ENCODE data around the gene WDR64. TPM values are rescaled to one million over a fixed set of nuclear protein-coding genes. Genes with fewer than 3 reads are reported as not detected.

Gene WDR64
- polyA plus RNA-seq, 4 donors: 0.09 TPM; not detected in 3

- WGBS, 3 donors: 85 to 89% (median 88%) methylated on average over 1 of the region's 1 CpG
- no peak overlapping the region for H3K4me3 ChIP-seq (ENCODE audit: low read depth in 1 of 3, low read length in 3 of 3)
- no peaks in the 10 kb centered on the region for H3K27me3 ChIP-seq (ENCODE audit: control insufficient read depth in 3 of 3, insufficient read depth in 3 of 3, low read length in 3 of 3)
- H3K9me3 ChIP-seq (ENCODE audit: control insufficient read depth in 2 of 2, insufficient read depth in 1 of 2, low read depth in 1 of 2, low read length in 1 of 2): no peaks in the 10 kb centered on the region
- no peak for DNase-seq
- H3K27ac ChIP-seq (ENCODE audit: low read depth in 1 of 3, low read length in 2 of 3): no peak overlapping the region
- FAIRE-seq: no peak
- no peaks in the 10 kb centered on the region for H3K36me3 ChIP-seq (ENCODE audit: control insufficient read depth in 3 of 3, insufficient read depth in 2 of 3, low read depth in 1 of 3, low read length in 3 of 3)
- H3K4me1 ChIP-seq (ENCODE audit: control insufficient read depth in 3 of 3, insufficient read depth in 2 of 3, low read depth in 1 of 3, low read length in 2 of 3): peaks cover 0 to 7% (median 2%) of the 10 kb centered on the region in 3 donors
Observed at GRCh38 chr1:241611736-241612135, 40.3 kb upstream of the WDR64 start.

- FAIRE-seq: no peak
- no peak overlapping the region for H3K27ac ChIP-seq (ENCODE audit: low read depth in 1 of 3, low read length in 2 of 3)
- DNase-seq: no peak
- H3K27me3 ChIP-seq (ENCODE audit: control insufficient read depth in 3 of 3, insufficient read depth in 3 of 3, low read length in 3 of 3): no peaks in the 10 kb centered on the region
- H3K36me3 ChIP-seq (ENCODE audit: control insufficient read depth in 3 of 3, insufficient read depth in 2 of 3, low read depth in 1 of 3, low read length in 3 of 3): no peaks in the 10 kb centered on the region
- peaks cover 0 to 7% (median 2%) of the 10 kb centered on the region in 3 donors for H3K4me1 ChIP-seq (ENCODE audit: control insufficient read depth in 3 of 3, insufficient read depth in 2 of 3, low read depth in 1 of 3, low read length in 2 of 3)
- WGBS, 3 donors: 81 to 84% (median 82%) methylated on average over 9 of the region's 9 CpGs
- H3K4me3 ChIP-seq (ENCODE audit: low read depth in 1 of 3, low read length in 3 of 3): no peak overlapping the region
- no peaks in the 10 kb centered on the region for H3K9me3 ChIP-seq (ENCODE audit: control insufficient read depth in 2 of 2, insufficient read depth in 1 of 2, low read depth in 1 of 2, low read length in 1 of 2)
Observed at GRCh38 chr1:241612533-241613477, 39.3 kb upstream of the WDR64 start.

DNA sequence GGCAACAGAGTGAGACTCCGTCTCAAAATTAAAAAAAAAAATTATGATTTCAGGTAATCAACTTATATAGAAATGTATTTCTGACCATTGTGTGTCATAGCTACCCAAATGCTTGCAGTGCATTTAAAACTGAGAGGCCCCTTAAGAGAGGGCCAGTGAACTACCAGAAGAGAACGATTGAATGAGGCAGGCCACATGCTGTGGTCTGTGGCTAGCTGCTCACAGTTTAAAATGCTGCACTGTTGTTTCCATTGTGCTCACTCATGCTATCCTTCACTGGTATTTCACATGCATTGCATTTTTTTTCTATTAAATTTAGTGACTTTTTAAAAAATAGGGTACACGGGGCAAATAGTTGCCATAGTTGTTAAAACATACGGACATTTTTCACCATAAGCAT, 37.9 kb upstream of the WDR64 start:
- Histone ChIP-seq H3K9me3 (ENCODE audit: control insufficient read depth in 2 of 2, insufficient read depth in 1 of 2, low read depth in 1 of 2, low read length in 1 of 2) (no peaks in the 10 kb centered on the region), H3K27ac (ENCODE audit: low read depth in 1 of 3, low read length in 2 of 3) (no peak overlapping the region), H3K36me3 (ENCODE audit: control insufficient read depth in 3 of 3, insufficient read depth in 2 of 3, low read depth in 1 of 3, low read length in 3 of 3) (no peaks in the 10 kb centered on the region), H3K4me1 (ENCODE audit: control insufficient read depth in 3 of 3, insufficient read depth in 2 of 3, low read depth in 1 of 3, low read length in 2 of 3) (peaks cover 0 to 7% (median 2%) of the 10 kb centered on the region in 3 donors), H3K27me3 (ENCODE audit: control insufficient read depth in 3 of 3, insufficient read depth in 3 of 3, low read length in 3 of 3) (no peaks in the 10 kb centered on the region), H3K4me3 (ENCODE audit: low read depth in 1 of 3, low read length in 3 of 3) (no peak overlapping the region)
- 83 to 88% (median 88%) methylated on average over 4 of the region's 4 CpGs for WGBS, 3 donors
- no peak for DNase-seq
- FAIRE-seq: no peak

GRCh38 chr1:241614572-241614971, 37.5 kb upstream of the WDR64 start:
- H3K4me1 ChIP-seq (ENCODE audit: control insufficient read depth in 3 of 3, insufficient read depth in 2 of 3, low read depth in 1 of 3, low read length in 2 of 3): peaks cover 0 to 7% (median 2%) of the 10 kb centered on the region in 3 donors

DNA sequence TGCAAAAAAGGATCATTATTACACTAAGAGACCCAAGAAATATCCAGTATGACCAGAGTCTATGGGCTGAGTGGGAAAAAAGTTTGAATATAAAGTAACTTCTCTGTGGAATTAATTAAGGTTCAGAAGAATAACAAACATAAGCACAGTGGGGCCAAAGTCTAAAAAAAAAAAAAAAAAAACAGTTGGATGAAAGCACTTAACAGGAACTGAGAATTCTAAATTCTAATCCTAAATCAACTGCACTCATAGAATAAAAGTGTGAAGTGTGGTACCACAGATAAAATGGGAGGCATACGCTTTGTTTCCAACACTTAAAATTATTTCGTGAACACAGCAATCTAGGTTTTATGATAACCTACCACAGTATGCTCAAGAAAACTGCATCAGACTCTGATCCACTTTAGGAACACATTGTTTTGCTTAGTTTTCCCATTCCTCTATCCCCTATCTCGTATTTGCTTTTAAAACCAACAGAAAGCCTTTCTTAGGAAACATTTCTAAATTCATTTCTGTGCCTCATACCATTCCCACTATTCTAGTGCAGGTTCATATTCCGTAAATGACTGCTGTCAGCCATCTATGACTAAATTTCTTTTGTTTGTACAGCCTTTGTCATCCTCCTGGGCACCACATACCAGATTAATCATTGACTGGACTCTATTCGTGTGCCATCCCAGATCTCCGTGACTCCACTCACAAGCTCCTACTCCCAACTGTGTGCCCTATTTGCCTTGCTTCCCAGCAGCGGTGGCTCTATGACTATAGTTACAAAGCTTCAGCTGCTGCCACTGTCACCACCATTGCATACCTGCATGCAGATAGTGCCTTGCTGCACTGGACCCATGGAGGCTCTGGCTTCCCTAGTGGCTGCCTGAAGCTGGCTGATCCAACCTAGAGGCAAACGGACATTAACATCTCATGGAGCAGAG, 36.8 kb upstream of the WDR64 start:
- DNase-seq (peak; percentile 46 to 65), FAIRE-seq (no peak)
- peaks cover 0 to 7% (median 2%) of the 10 kb centered on the region in 3 donors for H3K4me1 ChIP-seq (ENCODE audit: control insufficient read depth in 3 of 3, insufficient read depth in 2 of 3, low read depth in 1 of 3, low read length in 2 of 3)
- 22 to 64% (median 39%) methylated on average over 8 of the region's 8 CpGs for WGBS, 3 donors
- H3K4me3 ChIP-seq (ENCODE audit: low read depth in 1 of 3, low read length in 3 of 3): no peak overlapping the region
- no peaks in the 10 kb centered on the region for H3K36me3 ChIP-seq (ENCODE audit: control insufficient read depth in 3 of 3, insufficient read depth in 2 of 3, low read depth in 1 of 3, low read length in 3 of 3)
- no peak overlapping the region for H3K27ac ChIP-seq (ENCODE audit: low read depth in 1 of 3, low read length in 2 of 3)
- H3K27me3 ChIP-seq (ENCODE audit: control insufficient read depth in 3 of 3, insufficient read depth in 3 of 3, low read length in 3 of 3): no peaks in the 10 kb centered on the region
- H3K9me3 ChIP-seq (ENCODE audit: control insufficient read depth in 2 of 2, insufficient read depth in 1 of 2, low read depth in 1 of 2, low read length in 1 of 2): no peaks in the 10 kb centered on the region

More at GRCh38 chr1:241614572-241614971, 37.5 kb upstream of the WDR64 start:
- 43 to 70% (median 63%) methylated on average over 4 of the region's 4 CpGs for WGBS, 3 donors
- H3K4me3 ChIP-seq (ENCODE audit: low read depth in 1 of 3, low read length in 3 of 3): no peak overlapping the region
- H3K27ac ChIP-seq (ENCODE audit: low read depth in 1 of 3, low read length in 2 of 3): no peak overlapping the region
- FAIRE-seq: no peak
- H3K9me3 ChIP-seq (ENCODE audit: control insufficient read depth in 2 of 2, insufficient read depth in 1 of 2, low read depth in 1 of 2, low read length in 1 of 2): no peaks in the 10 kb centered on the region
- H3K27me3 ChIP-seq (ENCODE audit: control insufficient read depth in 3 of 3, insufficient read depth in 3 of 3, low read length in 3 of 3): no peaks in the 10 kb centered on the region
- DNase-seq: no peak
- no peaks in the 10 kb centered on the region for H3K36me3 ChIP-seq (ENCODE audit: control insufficient read depth in 3 of 3, insufficient read depth in 2 of 3, low read depth in 1 of 3, low read length in 3 of 3)

DNA sequence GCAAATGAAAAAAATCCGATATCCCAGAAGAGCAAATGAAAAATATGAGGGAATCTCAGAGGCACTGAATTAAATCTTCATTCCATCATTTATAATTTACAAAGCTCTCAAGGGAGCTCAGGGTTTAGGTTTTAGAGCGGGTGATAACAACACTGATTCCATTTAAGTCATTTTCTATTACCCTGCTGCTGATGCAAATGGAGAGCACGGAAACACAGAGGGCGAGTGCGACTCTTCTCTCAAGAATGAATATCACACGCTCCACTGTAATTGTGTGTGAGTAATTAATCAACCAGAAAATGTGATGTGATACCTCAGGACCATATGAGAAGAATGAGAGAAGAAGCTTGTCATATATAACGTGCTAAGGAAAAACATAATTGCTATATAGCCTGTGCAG, 34.7 kb upstream of the WDR64 start:
- H3K27ac ChIP-seq (ENCODE audit: low read depth in 1 of 3, low read length in 2 of 3): no peak overlapping the region
- WGBS, 3 donors: 92 to 94% (median 93%) methylated on average over 7 of the region's 7 CpGs
- peaks cover 0 to 7% (median 0%) of the 10 kb centered on the region in 3 donors for H3K4me1 ChIP-seq (ENCODE audit: control insufficient read depth in 3 of 3, insufficient read depth in 2 of 3, low read depth in 1 of 3, low read length in 2 of 3)
- H3K4me3 ChIP-seq (ENCODE audit: low read depth in 1 of 3, low read length in 3 of 3): no peak overlapping the region
- FAIRE-seq (no peak), DNase-seq (no peak)
- H3K36me3 ChIP-seq (ENCODE audit: control insufficient read depth in 3 of 3, insufficient read depth in 2 of 3, low read depth in 1 of 3, low read length in 3 of 3): no peaks in the 10 kb centered on the region
- H3K9me3 ChIP-seq (ENCODE audit: control insufficient read depth in 2 of 2, insufficient read depth in 1 of 2, low read depth in 1 of 2, low read length in 1 of 2): no peaks in the 10 kb centered on the region
- H3K27me3 ChIP-seq (ENCODE audit: control insufficient read depth in 3 of 3, insufficient read depth in 3 of 3, low read length in 3 of 3): no peaks in the 10 kb centered on the region

DNA sequence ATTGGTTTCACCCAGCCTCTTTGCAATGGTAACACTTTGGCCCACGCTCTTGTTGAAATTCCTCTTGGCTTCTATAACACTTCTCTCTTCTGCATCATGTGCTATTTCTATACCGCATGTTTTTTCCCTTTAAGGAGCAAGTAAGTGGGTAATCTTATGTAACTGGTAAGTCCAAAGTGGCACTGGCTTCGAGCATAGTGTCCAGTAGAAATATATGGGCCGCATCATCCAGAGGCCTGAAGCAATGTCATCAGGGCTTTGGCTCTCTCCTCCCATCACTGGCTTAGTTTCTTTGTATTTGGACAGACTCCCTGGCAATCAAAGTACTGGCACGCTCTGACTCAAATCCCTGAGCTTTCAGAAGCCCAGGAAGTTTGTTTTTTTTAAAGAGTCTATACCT, 29.4 kb upstream of the WDR64 start:
- peaks cover 0 to 4% (median 0%) of the 10 kb centered on the region in 3 donors for H3K4me1 ChIP-seq (ENCODE audit: control insufficient read depth in 3 of 3, insufficient read depth in 2 of 3, low read depth in 1 of 3, low read length in 2 of 3)
- H3K9me3 ChIP-seq (ENCODE audit: control insufficient read depth in 2 of 2, insufficient read depth in 1 of 2, low read depth in 1 of 2, low read length in 1 of 2): no peaks in the 10 kb centered on the region
- FAIRE-seq: no peak
- 85 to 96% (median 95%) methylated on average over 5 of the region's 5 CpGs for WGBS, 3 donors
- no peak overlapping the region for H3K4me3 ChIP-seq (ENCODE audit: low read depth in 1 of 3, low read length in 3 of 3)
- H3K36me3 ChIP-seq (ENCODE audit: control insufficient read depth in 3 of 3, insufficient read depth in 2 of 3, low read depth in 1 of 3, low read length in 3 of 3): no peaks in the 10 kb centered on the region
- H3K27ac ChIP-seq (ENCODE audit: low read depth in 1 of 3, low read length in 2 of 3): no peak overlapping the region
- DNase-seq: no peak
- no peaks in the 10 kb centered on the region for H3K27me3 ChIP-seq (ENCODE audit: control insufficient read depth in 3 of 3, insufficient read depth in 3 of 3, low read length in 3 of 3)

DNA sequence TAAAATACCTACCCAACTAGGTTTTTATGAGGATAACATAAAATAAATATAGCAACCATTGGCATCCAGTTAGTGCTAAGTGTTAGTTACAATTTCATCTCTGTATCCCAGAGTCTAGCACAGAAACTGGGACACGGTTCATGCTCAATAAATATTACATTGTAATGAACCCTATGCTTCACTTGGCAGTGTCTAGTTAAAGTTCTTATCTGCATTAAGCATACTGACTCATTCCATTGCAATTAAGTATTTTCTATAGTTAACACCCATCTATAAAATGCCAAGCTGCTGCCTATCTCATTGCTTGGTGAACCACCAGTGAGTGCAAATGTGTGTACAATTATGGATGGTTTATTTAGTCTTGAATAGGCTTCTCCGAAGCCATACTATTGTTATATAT, 27.1 kb upstream of the WDR64 start:
- FAIRE-seq (no peak), DNase-seq (peak in 1 of 2 donors; percentile 82)
- H3K9me3 ChIP-seq (ENCODE audit: control insufficient read depth in 2 of 2, insufficient read depth in 1 of 2, low read depth in 1 of 2, low read length in 1 of 2): no peaks in the 10 kb centered on the region
- WGBS, 3 donors: 23 to 71% (median 44%) methylated on average over 2 of the region's 2 CpGs
- peaks cover 0 to 4% (median 0%) of the 10 kb centered on the region in 3 donors for H3K4me1 ChIP-seq (ENCODE audit: control insufficient read depth in 3 of 3, insufficient read depth in 2 of 3, low read depth in 1 of 3, low read length in 2 of 3)
- H3K36me3 ChIP-seq (ENCODE audit: control insufficient read depth in 3 of 3, insufficient read depth in 2 of 3, low read depth in 1 of 3, low read length in 3 of 3): peaks cover 0 to 2% (median 0%) of the 10 kb centered on the region in 3 donors
- H3K27ac ChIP-seq (ENCODE audit: low read depth in 1 of 3, low read length in 2 of 3): no peak overlapping the region
- no peak overlapping the region for H3K4me3 ChIP-seq (ENCODE audit: low read depth in 1 of 3, low read length in 3 of 3)
- H3K27me3 ChIP-seq (ENCODE audit: control insufficient read depth in 3 of 3, insufficient read depth in 3 of 3, low read length in 3 of 3): no peaks in the 10 kb centered on the region
